GM23338 (cell line): Measurements from ENCODE around the gene ABRAXAS1.

Experiments
- CREB1 ChIP-seq: fragments of 250-450 bp; sonication (Bioruptor Pico); IDR thresholded peaks from 2 replicates; pipeline ENCODE4 v1.5.0; 2020; ENCODE audit warnings: low read depth, mild to moderate bottlenecking, moderate library complexity
- CTCF ChIP-seq, 2 experiments: fragments of 200-600 bp in 1 of 2; sonication (generic) in 1 of 2; conservative IDR thresholded peaks; 2 replicates each; pipeline versions ENCODE4 v1.5.1 to v1.6.1; 2016 to 2017; ENCODE audit warnings: antibody characterized with exemption in 2 of 2, low read depth in 2 of 2, mild to moderate bottlenecking in 2 of 2, moderate library complexity in 1 of 2
- ETS1 ChIP-seq: IDR thresholded peaks from 2 replicates; pipeline ENCODE4 v1.6.1; 2016; ENCODE audit warnings: antibody characterized with exemption
- EZH2 ChIP-seq: fragments of 200-600 bp; sonication (generic); IDR thresholded peaks from one replicate; pipeline ENCODE4 v1.8.0; 2017; ENCODE audit warnings: antibody characterized with exemption, mild to moderate bottlenecking, low read depth; ENCODE audit not compliant: unreplicated experiment
- EZH2phosphoT487 ChIP-seq: fragments of 200-600 bp; sonication (generic); IDR thresholded peaks from one replicate; pipeline ENCODE4 v1.8.1; 2018; ENCODE audit warnings: antibody characterized with exemption; ENCODE audit not compliant: unreplicated experiment
- POLR2AphosphoS5 ChIP-seq: IDR thresholded peaks from 2 replicates; pipeline ENCODE4 v1.6.1; 2016; ENCODE audit warnings: antibody characterized with exemption, low read depth

- TF ChIP-seq CTCF (conservative IDR thresholded peaks at IDR 0.05; ENCODE audit: low read depth in 2 of 2) (peak; percentile 2 to 17; a peak in 2 of 4 replicates), CREB1 (peak; percentile 83), ETS1 (peak; percentile 90), POLR2AphosphoS5 (peak; percentile 91), EZH2phosphoT487 (no peak), EZH2 (no peak)
Measured at GRCh38 chr4:83455281-83456183, 29.4 kb downstream of the ABRAXAS1 start, which contains the start of the genes HELQ and MRPS18C.
